SJCRH30 (cell line): Measurements from ENCODE around the gene NCAPG2. TPM values are rescaled to one million over a fixed set of nuclear protein-coding genes. Genes with fewer than 3 reads are reported as not detected.

Source experiments
- DNase-seq, 2 experiments: peaks; one replicate each; pipeline ENCODE4 v3.0.0-alpha.2; 2015 to 2020
- H3K27ac ChIP-seq: fragments of 250-450 bp; sonication (Bioruptor Pico); 2 replicates; pipeline ENCODE4 v1.5.1; 2020; ENCODE audit warnings: mild to moderate bottlenecking, moderate library complexity
- H3K27me3 ChIP-seq: fragments of 250-450 bp; sonication (Bioruptor Pico); 2 replicates; pipeline ENCODE4 v1.5.1; 2020; ENCODE audit warnings: mild to moderate bottlenecking, moderate library complexity
- H3K36me3 ChIP-seq: fragments of 250-450 bp; sonication (Bioruptor Pico); 2 replicates; pipeline ENCODE4 v1.5.1; 2020; ENCODE audit warnings: mild to moderate bottlenecking, moderate library complexity
- H3K4me1 ChIP-seq: fragments of 250-450 bp; sonication (Bioruptor Pico); 2 replicates; pipeline ENCODE4 v1.5.1; 2020; ENCODE audit warnings: mild to moderate bottlenecking, moderate library complexity
- H3K4me3 ChIP-seq: fragments of 250-450 bp; sonication (Bioruptor Pico); 2 replicates; pipeline ENCODE4 v1.5.1; 2020; ENCODE audit warnings: mild to moderate bottlenecking, moderate library complexity
- H3K9me3 ChIP-seq: fragments of 250-450 bp; sonication (Bioruptor Pico); replicated peaks from 2 replicates; pipeline ENCODE4 v1.5.1; 2020; ENCODE audit warnings: mild to moderate bottlenecking, moderate library complexity
- total RNA-seq: library from RNA; depleted of rRNA; stranded (reverse); fragments of >200 nt; shearing (Covaris generic); gene quantifications from 2 replicates; pipeline ENCODE4 v1.2.3, GENCODE V29; 2014; rRNA removed

The NCAPG2 gene, protein sequence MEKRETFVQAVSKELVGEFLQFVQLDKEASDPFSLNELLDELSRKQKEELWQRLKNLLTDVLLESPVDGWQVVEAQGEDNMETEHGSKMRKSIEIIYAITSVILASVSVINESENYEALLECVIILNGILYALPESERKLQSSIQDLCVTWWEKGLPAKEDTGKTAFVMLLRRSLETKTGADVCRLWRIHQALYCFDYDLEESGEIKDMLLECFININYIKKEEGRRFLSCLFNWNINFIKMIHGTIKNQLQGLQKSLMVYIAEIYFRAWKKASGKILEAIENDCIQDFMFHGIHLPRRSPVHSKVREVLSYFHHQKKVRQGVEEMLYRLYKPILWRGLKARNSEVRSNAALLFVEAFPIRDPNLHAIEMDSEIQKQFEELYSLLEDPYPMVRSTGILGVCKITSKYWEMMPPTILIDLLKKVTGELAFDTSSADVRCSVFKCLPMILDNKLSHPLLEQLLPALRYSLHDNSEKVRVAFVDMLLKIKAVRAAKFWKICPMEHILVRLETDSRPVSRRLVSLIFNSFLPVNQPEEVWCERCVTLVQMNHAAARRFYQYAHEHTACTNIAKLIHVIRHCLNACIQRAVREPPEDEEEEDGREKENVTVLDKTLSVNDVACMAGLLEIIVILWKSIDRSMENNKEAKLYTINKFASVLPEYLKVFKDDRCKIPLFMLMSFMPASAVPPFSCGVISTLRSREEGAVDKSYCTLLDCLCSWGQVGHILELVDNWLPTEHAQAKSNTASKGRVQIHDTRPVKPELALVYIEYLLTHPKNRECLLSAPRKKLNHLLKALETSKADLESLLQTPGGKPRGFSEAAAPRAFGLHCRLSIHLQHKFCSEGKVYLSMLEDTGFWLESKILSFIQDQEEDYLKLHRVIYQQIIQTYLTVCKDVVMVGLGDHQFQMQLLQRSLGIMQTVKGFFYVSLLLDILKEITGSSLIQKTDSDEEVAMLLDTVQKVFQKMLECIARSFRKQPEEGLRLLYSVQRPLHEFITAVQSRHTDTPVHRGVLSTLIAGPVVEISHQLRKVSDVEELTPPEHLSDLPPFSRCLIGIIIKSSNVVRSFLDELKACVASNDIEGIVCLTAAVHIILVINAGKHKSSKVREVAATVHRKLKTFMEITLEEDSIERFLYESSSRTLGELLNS
- total RNA-seq: 77.4 and 91.9 TPM in 2 replicates

GRCh38 chr7:158704524-158705233, at the start of gene NCAPG2:
NCAPG2 (minus strand) TSS chr7:158704804; CDS start chr7:158701899, 2,905 bp downstream.
- Histone ChIP-seq H3K4me1 (peaks cover 5% of the 10 kb centered on the region), H3K9me3 (no peaks in the 10 kb centered on the region), H3K4me3 (peak within 1 kb of the TSS; percentile 100), H3K36me3 (peaks cover 27% of the 10 kb centered on the region), H3K27ac (peak within 1 kb of the TSS; percentile 97), H3K27me3 (no peaks in the 10 kb centered on the region)
- peak; percentile 98 to 99 for DNase-seq

GRCh38 chr7:158753900-158754299, 49.3 kb upstream of the NCAPG2 start:
- peaks cover 24% of the 10 kb centered on the region for H3K36me3 ChIP-seq
- H3K4me3 ChIP-seq: no peak overlapping the region
- no peaks in the 10 kb centered on the region for H3K9me3 ChIP-seq
- H3K27me3 ChIP-seq: no peaks in the 10 kb centered on the region
- H3K4me1 ChIP-seq: no peaks in the 10 kb centered on the region
- no peak overlapping the region for H3K27ac ChIP-seq
- DNase-seq: no peak

GRCh38 chr7:158751751-158752150, 47.1 kb upstream of the NCAPG2 start:
- no peaks in the 10 kb centered on the region for H3K9me3 ChIP-seq
- no peak overlapping the region for H3K4me3 ChIP-seq
- no peak for DNase-seq
- H3K27me3 ChIP-seq: no peaks in the 10 kb centered on the region
- H3K4me1 ChIP-seq: no peaks in the 10 kb centered on the region
- no peak overlapping the region for H3K27ac ChIP-seq
- H3K36me3 ChIP-seq: peaks cover 24% of the 10 kb centered on the region

GRCh38 chr7:158751199-158751598, 46.6 kb upstream of the NCAPG2 start:
- Histone ChIP-seq H3K9me3 (no peaks in the 10 kb centered on the region), H3K4me3 (no peak overlapping the region), H3K27me3 (no peaks in the 10 kb centered on the region), H3K27ac (no peak overlapping the region), H3K4me1 (no peaks in the 10 kb centered on the region), H3K36me3 (peaks cover 24% of the 10 kb centered on the region)
- DNase-seq: no peak

DNA sequence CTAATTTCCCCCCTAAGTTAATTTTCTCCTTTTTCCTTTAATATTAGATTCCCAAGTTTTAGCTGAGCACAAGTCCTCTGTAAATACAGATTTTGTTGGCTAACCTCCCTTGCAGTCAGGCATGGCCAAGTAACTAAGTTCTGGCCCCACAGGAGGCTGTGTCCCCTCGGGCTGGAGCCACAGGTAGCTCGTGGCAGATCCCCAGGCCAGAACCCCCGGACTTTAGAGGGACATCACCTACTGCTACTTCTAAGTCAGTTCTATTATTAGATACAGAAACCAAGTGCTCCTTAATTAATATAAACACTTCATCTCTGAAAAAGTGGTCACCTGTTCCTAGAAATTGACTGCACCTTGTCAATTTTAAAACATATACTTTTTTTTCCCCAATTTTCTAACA, 46.1 kb upstream of the NCAPG2 start:
- no peaks in the 10 kb centered on the region for H3K4me1 ChIP-seq
- H3K9me3 ChIP-seq: no peaks in the 10 kb centered on the region
- no peak for DNase-seq
- no peak overlapping the region for H3K27ac ChIP-seq
- H3K4me3 ChIP-seq: no peak overlapping the region
- no peaks in the 10 kb centered on the region for H3K27me3 ChIP-seq
- peaks cover 24% of the 10 kb centered on the region for H3K36me3 ChIP-seq

GRCh38 chr7:158749396-158749795, 44.8 kb upstream of the NCAPG2 start:
- Histone ChIP-seq H3K9me3 (no peaks in the 10 kb centered on the region), H3K27ac (no peak overlapping the region), H3K4me1 (no peaks in the 10 kb centered on the region), H3K4me3 (no peak overlapping the region), H3K36me3 (peaks cover 23% of the 10 kb centered on the region), H3K27me3 (no peaks in the 10 kb centered on the region)
- DNase-seq: no peak

GRCh38 chr7:158748335-158748734, 43.7 kb upstream of the NCAPG2 start:
- no peak overlapping the region for H3K27ac ChIP-seq
- no peak for DNase-seq
- no peaks in the 10 kb centered on the region for H3K9me3 ChIP-seq
- H3K4me3 ChIP-seq: no peak overlapping the region
- H3K27me3 ChIP-seq: no peaks in the 10 kb centered on the region
- H3K4me1 ChIP-seq: no peaks in the 10 kb centered on the region
- peaks cover 23% of the 10 kb centered on the region for H3K36me3 ChIP-seq

DNA sequence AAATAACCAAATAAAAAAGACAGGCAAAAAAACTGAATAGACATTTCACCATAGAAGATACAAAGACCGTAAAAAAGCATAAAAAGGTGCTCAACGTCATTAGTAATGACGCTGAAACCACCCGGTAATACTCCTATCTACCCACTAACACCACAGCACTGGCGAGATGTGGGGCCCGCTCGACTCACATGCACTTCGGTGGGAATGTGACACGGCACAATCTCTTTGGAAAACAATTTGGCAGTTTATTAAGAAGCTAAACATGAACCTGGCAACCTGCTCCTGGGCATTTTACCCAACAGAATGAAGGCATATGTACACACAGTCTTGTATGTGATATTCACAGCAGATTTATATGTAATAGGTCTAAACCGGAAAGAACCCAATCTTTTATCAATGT, 42.8 kb upstream of the NCAPG2 start:
- Histone ChIP-seq H3K27me3 (no peaks in the 10 kb centered on the region), H3K27ac (no peak overlapping the region), H3K36me3 (peaks cover 25% of the 10 kb centered on the region), H3K4me3 (no peak overlapping the region), H3K4me1 (no peaks in the 10 kb centered on the region), H3K9me3 (no peaks in the 10 kb centered on the region)
- no peak for DNase-seq

DNA sequence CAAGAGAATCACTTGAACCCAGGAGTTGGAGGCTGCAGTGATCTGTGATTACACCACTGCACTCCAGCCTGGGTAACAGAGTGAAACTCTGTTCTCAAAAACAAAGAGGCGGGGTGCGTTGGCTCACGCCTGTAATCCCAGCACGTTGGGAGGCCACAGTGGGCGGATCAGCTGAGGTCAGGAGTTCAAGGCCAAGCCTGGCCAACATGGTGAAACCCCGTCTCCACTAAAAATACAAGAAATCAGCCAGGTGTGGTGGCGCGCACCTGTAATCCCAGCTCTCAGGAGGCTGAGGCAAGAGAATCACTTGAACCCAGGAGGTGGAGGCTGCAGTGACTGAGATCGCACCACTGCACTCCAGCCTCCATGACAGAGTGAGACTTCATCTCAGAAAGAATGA, 42.4 kb upstream of the NCAPG2 start:
- no peak for DNase-seq
- H3K4me1 ChIP-seq: no peaks in the 10 kb centered on the region
- H3K9me3 ChIP-seq: no peaks in the 10 kb centered on the region
- H3K4me3 ChIP-seq: no peak overlapping the region
- H3K27ac ChIP-seq: no peak overlapping the region
- no peaks in the 10 kb centered on the region for H3K27me3 ChIP-seq
- peaks cover 25% of the 10 kb centered on the region for H3K36me3 ChIP-seq

GRCh38 chr7:158745057-158745715, 40.6 kb upstream of the NCAPG2 start:
- H3K27me3 ChIP-seq: no peaks in the 10 kb centered on the region
- no peaks in the 10 kb centered on the region for H3K9me3 ChIP-seq
- DNase-seq: no peak
- H3K36me3 ChIP-seq: peaks cover 41% of the 10 kb centered on the region
- H3K27ac ChIP-seq: no peak overlapping the region
- H3K4me1 ChIP-seq: no peaks in the 10 kb centered on the region
- H3K4me3 ChIP-seq: no peak overlapping the region

DNA sequence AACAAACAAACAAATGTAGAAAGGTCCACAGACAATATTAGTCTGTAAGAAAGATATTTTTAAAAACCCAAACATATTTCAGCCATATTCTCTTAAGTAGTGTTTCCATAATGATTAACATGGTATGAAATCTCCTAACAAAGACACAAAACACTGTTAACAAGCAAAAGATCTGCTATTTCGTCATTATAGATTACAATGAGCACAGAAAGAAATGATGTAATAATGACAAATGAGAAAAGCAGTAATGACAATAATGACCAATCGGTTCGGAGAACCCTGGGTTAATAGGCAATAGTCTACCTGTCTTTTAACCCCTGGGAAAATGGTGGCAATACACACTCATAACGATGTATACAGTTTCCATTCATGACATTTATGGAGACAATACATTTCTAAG, 39.5 kb upstream of the NCAPG2 start:
- no peak overlapping the region for H3K4me3 ChIP-seq
- no peaks in the 10 kb centered on the region for H3K27me3 ChIP-seq
- no peaks in the 10 kb centered on the region for H3K4me1 ChIP-seq
- H3K9me3 ChIP-seq: no peaks in the 10 kb centered on the region
- DNase-seq: no peak
- H3K27ac ChIP-seq: no peak overlapping the region
- peaks cover 41% of the 10 kb centered on the region for H3K36me3 ChIP-seq

DNA sequence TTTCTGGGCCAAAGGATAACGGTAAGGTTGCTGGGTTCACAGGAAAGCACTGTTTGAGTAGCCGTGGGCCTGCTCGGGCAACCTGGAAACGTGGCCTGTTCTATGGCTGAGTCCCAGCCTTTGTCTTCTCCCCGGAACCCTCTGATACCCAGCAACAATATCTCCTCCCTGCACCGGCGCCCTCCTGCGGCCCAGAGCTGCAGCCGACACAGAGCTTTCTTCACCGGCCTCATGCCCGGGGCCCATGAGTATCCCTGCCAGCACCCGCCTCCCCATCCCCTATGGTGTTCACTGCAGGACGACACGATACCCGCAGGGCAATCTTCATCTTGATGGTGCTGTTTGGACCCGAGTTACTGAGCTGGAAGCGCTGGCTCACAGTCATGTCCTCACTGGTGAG, 38.6 kb upstream of the NCAPG2 start:
- Histone ChIP-seq H3K36me3 (peaks cover 40% of the 10 kb centered on the region), H3K4me1 (no peaks in the 10 kb centered on the region), H3K27ac (no peak overlapping the region), H3K4me3 (no peak overlapping the region), H3K9me3 (no peaks in the 10 kb centered on the region), H3K27me3 (no peaks in the 10 kb centered on the region)
- DNase-seq: no peak

DNA sequence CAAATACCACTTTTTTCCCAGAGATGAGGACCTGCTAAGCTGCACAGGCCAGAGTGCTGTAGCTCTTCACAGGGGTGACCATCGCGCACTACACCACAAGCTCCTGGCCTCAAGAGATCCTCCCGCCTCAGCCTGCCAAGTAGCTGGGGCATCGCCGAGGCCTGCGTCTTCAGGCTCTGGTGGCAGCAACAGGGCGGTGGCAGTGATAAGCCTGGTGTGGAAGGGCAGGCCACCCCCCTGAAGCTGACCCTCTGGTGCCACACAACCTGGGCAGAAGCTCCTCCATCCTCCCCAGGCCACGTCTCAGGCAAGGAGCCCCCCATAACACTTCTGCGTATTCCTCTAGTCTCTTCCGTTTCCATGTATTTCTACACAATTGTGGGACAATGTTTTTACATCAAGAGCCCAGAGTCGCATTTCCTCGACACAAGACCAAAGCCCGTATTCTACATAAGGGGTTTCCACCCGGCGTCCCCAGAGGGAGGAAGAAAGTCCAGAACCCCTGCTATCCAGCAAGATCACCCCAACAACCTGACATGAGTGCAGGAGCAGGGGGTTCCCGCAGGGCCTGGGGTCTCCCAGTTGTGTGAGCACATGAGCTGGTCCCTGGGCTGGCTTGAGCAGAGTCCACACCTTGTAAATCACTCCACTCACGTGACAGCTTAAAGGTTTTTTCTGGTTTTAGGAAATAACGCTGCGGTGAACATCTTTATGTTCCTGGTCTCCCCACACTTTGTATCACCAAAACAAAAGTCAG, 37.6 kb upstream of the NCAPG2 start:
- Histone ChIP-seq H3K27me3 (no peaks in the 10 kb centered on the region), H3K9me3 (no peaks in the 10 kb centered on the region), H3K27ac (no peak overlapping the region), H3K4me3 (no peak overlapping the region), H3K36me3 (peaks cover 39% of the 10 kb centered on the region), H3K4me1 (no peaks in the 10 kb centered on the region)
- no peak for DNase-seq
